Measurements from ENCODE around the gene LAMC3.

- no peak for TF ChIP-seq CTCF (IDR thresholded peaks at IDR 0.05)
- no peak for TF ChIP-seq POLR2AphosphoS5 (IDR thresholded peaks at IDR 0.05)
- TF ChIP-seq POLR2A (IDR thresholded peaks at IDR 0.05) = no peak
Observed at GRCh38 chr9:131051592-131052517, 42.9 kb downstream of the LAMC3 start.

Data from upper lobe of left lung (tissue), 4 donors.